BLaER1 treated with 17β-estradiol and CSF1 and Interleukin-3, amounts not matched to agents 10 nM and 100 nM (cell line): ENCODE data around the gene SCAANT1.
A peak's percentile ranks its signal among the peaks of the same experiment; 100 is the strongest.

Experiments
- H3K27ac ChIP-seq, 11 experiments: shearing (Covaris generic); formaldehyde crosslinking; 2 replicates each; pipeline ENCODE4 v1.8.1; 2022
- H3K27me3 ChIP-seq, 11 experiments: shearing (Covaris generic); formaldehyde crosslinking; 2 replicates each; pipeline ENCODE4 v1.8.1; 2022
- H3K36me3 ChIP-seq, 11 experiments: shearing (Covaris generic); formaldehyde crosslinking; 2 replicates each; pipeline ENCODE4 v1.8.1; 2022
- H3K4me1 ChIP-seq, 10 experiments: shearing (Covaris generic); formaldehyde crosslinking; 2 replicates each; pipeline ENCODE4 v1.8.1; 2022
- H3K4me2 ChIP-seq, 11 experiments: shearing (Covaris generic); formaldehyde crosslinking; 2 replicates each; pipeline ENCODE4 v1.8.1; 2022
- H3K4me3 ChIP-seq, 10 experiments: shearing (Covaris generic); formaldehyde crosslinking; 2 replicates each; pipeline ENCODE4 v1.8.1; 2022
- H3K9ac ChIP-seq, 11 experiments: shearing (Covaris generic); formaldehyde crosslinking; 2 replicates each; pipeline ENCODE4 v1.8.1; 2022
- H3K9me3 ChIP-seq, 11 experiments: shearing (Covaris generic); formaldehyde crosslinking; replicated peaks in 1 of 11; 2 replicates each; pipeline ENCODE4 v1.8.1; 2022
- H4K20me1 ChIP-seq, 11 experiments: shearing (Covaris generic); formaldehyde crosslinking; 2 replicates each; pipeline ENCODE4 v1.8.1; 2022
- Cebpa-rat ChIP-seq, 11 experiments: shearing (Covaris generic); IDR thresholded peaks; 2 replicates each; pipeline ENCODE4 v1.8.1; 2022

The SCAANT1 gene

DNA sequence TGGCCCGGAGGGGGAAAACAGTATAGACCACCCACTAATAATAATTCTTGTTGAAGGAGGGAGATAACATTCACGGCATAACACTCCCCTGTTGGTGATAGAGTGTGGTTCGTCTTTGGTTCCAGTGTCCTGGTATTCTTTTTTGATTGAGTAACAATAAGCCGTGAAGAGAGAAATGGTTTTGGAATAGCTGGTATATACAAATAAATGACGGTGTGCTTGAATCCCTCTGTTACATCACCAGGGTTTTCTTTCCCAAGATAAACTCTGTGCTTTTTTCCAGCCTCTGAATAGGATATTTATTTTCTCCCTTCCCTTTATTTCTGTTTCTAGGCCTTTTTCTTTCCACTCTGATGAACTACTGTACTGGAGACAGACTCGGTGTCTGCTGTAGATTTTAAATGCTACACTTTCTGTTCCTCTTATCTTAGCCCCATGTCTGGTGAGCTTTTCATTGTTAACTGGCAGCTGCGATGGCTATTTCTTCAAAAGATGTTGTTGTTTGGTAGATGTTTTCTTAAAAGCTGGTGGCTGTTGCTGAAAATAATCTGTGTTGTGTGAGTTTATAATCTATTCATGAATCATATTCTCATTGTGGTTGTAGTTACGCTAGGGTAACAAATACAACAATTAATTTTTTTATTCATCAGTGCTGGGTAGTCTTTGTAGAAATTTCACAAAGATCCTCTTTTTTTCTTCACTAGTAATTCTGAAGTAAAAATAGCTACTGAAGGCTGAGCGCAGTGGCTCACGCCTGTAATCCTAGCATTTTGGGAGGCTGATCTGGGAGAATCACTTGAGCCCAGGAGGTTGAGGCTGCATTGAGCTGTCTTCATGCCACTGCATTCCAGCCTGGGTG is 15.5 kb upstream of the SCAANT1 start:
- peak overlapping the region in 10 of 11 experiments; percentile 24 to 88 (median 68); a peak in 18 of 22 replicates for H3K4me2 ChIP-seq
- H3K9ac ChIP-seq: peak overlapping the region; percentile 10 to 74 (median 55); a peak in 17 of 22 replicates
- peaks cover 35 to 99% (median 66%) of the 10 kb centered on the region in 10 experiments for H3K4me1 ChIP-seq
- H3K9me3 ChIP-seq: peaks cover 0 to 5% (median 0%) of the 10 kb centered on the region in 11 experiments; a peak in 2 of 22 replicates
- H3K27ac ChIP-seq: peak overlapping the region; percentile 9 to 86 (median 73); a peak in 20 of 22 replicates
- peaks cover 7 to 97% (median 61%) of the 10 kb centered on the region in 11 experiments; a peak in 19 of 22 replicates for H4K20me1 ChIP-seq
- H3K27me3 ChIP-seq: no peaks in the 10 kb centered on the region
- TF ChIP-seq Cebpa-rat (IDR thresholded peaks at IDR 0.05): no peak
- H3K36me3 ChIP-seq: peaks cover 24 to 84% (median 63%) of the 10 kb centered on the region in 11 experiments
- peak overlapping the region in 2 of 10 experiments; percentile 13; a peak in 1 of 20 replicates for H3K4me3 ChIP-seq

GRCh38 chr3:63926309-63926708 is 14.1 kb upstream of the SCAANT1 start:
- Histone ChIP-seq H3K9ac (no peak overlapping the region), H3K36me3 (peaks cover 24 to 83% (median 73%) of the 10 kb centered on the region in 11 experiments), H3K9me3 (peaks cover 0 to 5% (median 0%) of the 10 kb centered on the region in 11 experiments; a peak in 2 of 22 replicates), H4K20me1 (peaks cover 7 to 97% (median 64%) of the 10 kb centered on the region in 11 experiments; a peak in 19 of 22 replicates), H3K4me1 (peaks cover 35 to 99% (median 66%) of the 10 kb centered on the region in 10 experiments), H3K4me3 (no peak overlapping the region), H3K27me3 (no peaks in the 10 kb centered on the region), H3K27ac (peak overlapping the region in 6 of 11 experiments; percentile 70 to 86 (median 80); a peak in 10 of 22 replicates), H3K4me2 (peak overlapping the region in 5 of 11 experiments; percentile 75 to 88 (median 82); a peak in 10 of 22 replicates)
- no peak for TF ChIP-seq Cebpa-rat (IDR thresholded peaks at IDR 0.05)

- Histone ChIP-seq H3K4me2 (peak overlapping the region; percentile 16 to 78 (median 51); a peak in 16 of 22 replicates), H3K4me3 (no peak overlapping the region), H4K20me1 (peaks cover 12 to 95% (median 55%) of the 10 kb centered on the region in 11 experiments; a peak in 19 of 22 replicates), H3K27me3 (no peaks in the 10 kb centered on the region), H3K27ac (peak overlapping the region in 5 of 11 experiments; percentile 5 to 55 (median 27); a peak in 7 of 22 replicates), H3K4me1 (peaks cover 20 to 80% (median 48%) of the 10 kb centered on the region in 10 experiments), H3K9me3 (peaks cover 0 to 5% (median 0%) of the 10 kb centered on the region in 11 experiments; a peak in 2 of 22 replicates), H3K36me3 (peaks cover 40 to 90% (median 75%) of the 10 kb centered on the region in 11 experiments), H3K9ac (no peak overlapping the region)
- TF ChIP-seq Cebpa-rat (IDR thresholded peaks at IDR 0.05): no peak
These were observed 10.5 kb upstream of the SCAANT1 start for GRCh38 chr3:63922491-63923199.

- Histone ChIP-seq H3K4me1 (peaks cover 14 to 73% (median 41%) of the 10 kb centered on the region in 10 experiments), H3K36me3 (peaks cover 48 to 96% (median 82%) of the 10 kb centered on the region in 11 experiments), H3K4me2 (peak overlapping the region; percentile 16 to 78 (median 51); a peak in 19 of 22 replicates), H3K9ac (no peak overlapping the region), H3K27me3 (no peaks in the 10 kb centered on the region), H3K9me3 (peaks cover 0 to 5% (median 0%) of the 10 kb centered on the region in 11 experiments; a peak in 2 of 22 replicates), H4K20me1 (peaks cover 12 to 95% (median 49%) of the 10 kb centered on the region in 11 experiments; a peak in 19 of 22 replicates), H3K4me3 (no peak overlapping the region), H3K27ac (peak overlapping the region in 6 of 11 experiments; percentile 11 to 60 (median 40); a peak in 9 of 22 replicates)
- TF ChIP-seq Cebpa-rat (IDR thresholded peaks at IDR 0.05): no peak
These were observed 9.7 kb upstream of the SCAANT1 start for GRCh38 chr3:63921741-63922482.

DNA sequence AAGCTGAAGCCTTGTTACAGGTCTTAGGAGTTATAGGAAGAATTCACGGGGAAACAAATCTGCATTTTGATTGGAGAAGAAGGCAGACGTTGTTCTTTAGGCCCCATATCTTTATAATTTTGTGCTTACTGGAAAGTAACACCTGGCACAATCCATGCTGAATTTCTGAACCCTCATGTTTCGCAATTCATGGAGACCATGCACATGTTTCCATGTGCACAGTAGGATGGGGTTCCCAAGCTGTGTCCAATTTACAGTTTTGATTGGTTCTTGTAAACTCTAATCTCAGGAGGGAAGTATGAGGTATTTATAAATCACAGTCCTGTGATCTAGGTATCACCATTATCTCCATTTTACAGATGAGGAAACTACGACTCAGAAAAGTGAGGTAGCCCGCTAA is 7.8 kb upstream of the SCAANT1 start:
- Histone ChIP-seq H3K27me3 (no peaks in the 10 kb centered on the region), H3K4me1 (peaks cover 14 to 56% (median 30%) of the 10 kb centered on the region in 10 experiments), H3K27ac (no peak overlapping the region), H3K9ac (no peak overlapping the region), H4K20me1 (peaks cover 14 to 94% (median 48%) of the 10 kb centered on the region in 11 experiments; a peak in 20 of 22 replicates), H3K36me3 (peaks cover 54 to 96% (median 83%) of the 10 kb centered on the region in 11 experiments), H3K9me3 (no peaks in the 10 kb centered on the region; a peak in 1 of 22 replicates), H3K4me3 (no peak overlapping the region), H3K4me2 (peak overlapping the region in 3 of 11 experiments; percentile 8 to 65 (median 24); a peak in 4 of 22 replicates)
- TF ChIP-seq Cebpa-rat (IDR thresholded peaks at IDR 0.05): no peak

- H3K9ac ChIP-seq: no peak overlapping the region
- TF ChIP-seq Cebpa-rat (IDR thresholded peaks at IDR 0.05): no peak
- H3K36me3 ChIP-seq: peaks cover 48 to 90% (median 73%) of the 10 kb centered on the region in 11 experiments
- H3K4me3 ChIP-seq: no peak overlapping the region
- peaks cover 25 to 56% (median 40%) of the 10 kb centered on the region in 10 experiments for H3K4me1 ChIP-seq
- no peaks in the 10 kb centered on the region for H3K9me3 ChIP-seq
- no peak overlapping the region for H3K27ac ChIP-seq
- no peak overlapping the region for H3K4me2 ChIP-seq
- peaks cover 12 to 97% (median 52%) of the 10 kb centered on the region in 11 experiments; a peak in 20 of 22 replicates for H4K20me1 ChIP-seq
- no peaks in the 10 kb centered on the region for H3K27me3 ChIP-seq
These were observed 6.1 kb upstream of the SCAANT1 start for GRCh38 chr3:63918321-63918720.

DNA sequence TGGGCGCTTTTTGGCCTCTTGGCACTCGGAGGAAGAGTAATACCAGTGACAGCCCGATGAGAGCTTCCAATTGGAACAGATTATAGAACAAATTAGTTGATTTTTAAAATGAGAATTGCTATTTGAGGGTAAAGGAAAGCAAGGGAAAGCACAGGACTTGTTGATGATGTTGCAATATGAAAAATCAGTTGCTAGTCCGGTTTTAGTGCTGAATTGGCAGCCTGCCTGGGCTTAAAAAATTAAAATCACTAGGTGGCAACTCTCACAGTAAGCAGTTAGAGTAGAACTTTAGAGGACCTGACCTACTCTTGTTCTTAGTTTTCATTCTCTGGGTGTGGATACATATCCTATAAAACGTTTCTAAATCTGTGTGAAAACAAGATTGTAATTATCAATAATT is 2.1 kb upstream of the SCAANT1 start:
- Histone ChIP-seq H3K4me3 (no peak overlapping the region; a peak in 1 of 20 replicates), H3K9ac (peak overlapping the region in 4 of 11 experiments; percentile 45 to 96 (median 94); a peak in 4 of 22 replicates), H3K27me3 (no peaks in the 10 kb centered on the region), H3K4me2 (peak overlapping the region; percentile 81 to 97 (median 94); a peak in 17 of 22 replicates), H4K20me1 (peaks cover 13 to 89% (median 54%) of the 10 kb centered on the region in 11 experiments; a peak in 18 of 22 replicates), H3K27ac (0 out of 22 replicates have a peak overlapping the region, but pooled peaks of 1 of the 11 experiments have one; percentile 4), H3K4me1 (peaks cover 37 to 46% (median 41%) of the 10 kb centered on the region in 10 experiments), H3K9me3 (no peaks in the 10 kb centered on the region), H3K36me3 (peaks cover 45 to 53% (median 49%) of the 10 kb centered on the region in 11 experiments)
- TF ChIP-seq Cebpa-rat (IDR thresholded peaks at IDR 0.05): no peak
